Measurements from ENCODE around the gene MAP7D2. TPM values are rescaled to one million over a fixed set of nuclear protein-coding genes. Genes with fewer than 3 reads are reported as not detected.

The MAP7D2 gene
- polyA plus RNA-seq, 4 donors: 3.1 to 4.2 (median 3.4) TPM

DNA sequence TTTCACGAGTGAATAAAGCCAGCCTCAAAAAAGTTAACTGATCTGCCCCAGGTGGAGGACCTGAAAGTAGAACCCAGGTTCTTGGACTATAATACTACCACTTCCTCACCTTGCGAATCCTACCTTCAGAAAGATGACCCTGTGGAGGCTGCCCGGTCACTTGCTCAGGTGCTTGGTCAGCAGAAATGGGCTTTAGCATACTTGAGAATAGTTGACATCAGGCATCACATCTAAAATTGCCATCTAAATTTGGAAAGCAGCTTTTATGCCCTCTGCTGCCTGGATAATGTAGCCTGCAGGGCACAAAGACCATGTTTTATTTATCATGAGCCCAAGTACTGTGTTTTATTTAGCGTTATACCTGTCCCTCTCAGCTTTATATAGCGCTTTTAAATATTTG, 128.9 kb downstream of the MAP7D2 start:
- no peak for DNase-seq (ENCODE audit: low read depth in 4 of 4, low spot score in 3 of 4)

DNA sequence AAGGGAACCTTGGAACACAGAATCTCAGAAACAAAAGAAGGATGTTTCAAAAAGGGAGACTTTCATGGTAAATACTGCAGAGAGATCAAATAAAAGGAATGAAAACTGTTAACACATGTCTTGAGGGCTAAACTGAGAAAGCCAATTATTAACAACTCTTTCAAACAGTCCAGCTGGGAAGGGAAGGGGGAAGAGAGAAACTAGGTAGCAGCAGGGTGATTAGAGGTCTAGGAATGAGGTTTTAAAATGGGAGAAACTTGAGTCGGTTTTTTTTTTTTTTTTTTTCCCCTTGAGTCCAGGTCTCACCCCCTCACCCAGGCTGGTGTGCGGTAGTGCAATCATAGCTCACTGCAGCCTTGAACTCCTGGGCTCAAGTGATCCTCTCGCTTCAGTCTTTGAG, 130.2 kb downstream of the MAP7D2 start:
- DNase-seq (ENCODE audit: low read depth in 4 of 4, low spot score in 3 of 4): no peak

DNA sequence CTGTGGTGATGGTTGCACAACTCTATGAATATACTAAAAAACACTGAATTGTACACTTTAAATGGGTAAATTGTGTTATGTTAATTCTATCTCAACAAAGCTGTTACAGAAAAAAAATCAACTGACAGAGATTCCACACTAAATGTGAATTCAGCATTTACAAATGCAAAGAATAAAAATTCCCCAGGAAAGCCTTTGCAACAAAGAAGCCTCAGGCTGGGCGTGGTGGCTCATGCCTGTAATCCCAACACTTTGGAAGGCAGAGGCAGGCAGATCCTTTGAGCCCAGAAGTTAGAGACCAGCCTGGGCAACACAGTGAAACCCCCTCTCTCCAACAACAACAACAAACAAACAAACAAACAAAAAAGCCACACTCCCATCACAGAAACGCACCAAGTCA, 134.8 kb downstream of the MAP7D2 start:
- no peak for DNase-seq (ENCODE audit: low read depth in 4 of 4, low spot score in 3 of 4)

DNA sequence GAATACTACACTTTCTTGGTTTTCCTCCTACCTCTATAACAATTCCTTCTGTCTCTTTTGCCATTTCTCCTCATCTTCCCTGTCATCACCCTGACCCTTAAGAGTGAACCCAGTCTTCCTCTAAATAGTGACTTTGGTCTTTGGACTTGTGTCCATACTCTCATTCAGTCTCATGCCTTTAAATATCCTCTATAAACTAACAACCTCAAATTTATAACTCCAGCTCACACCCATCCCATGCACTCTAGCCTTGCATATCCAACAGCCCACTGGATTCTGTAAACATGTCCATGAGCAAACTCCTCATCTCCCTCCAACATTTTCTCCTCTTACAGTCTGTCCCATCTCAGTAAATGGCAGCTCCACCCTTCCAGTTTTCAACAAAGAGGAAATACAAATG, 140.9 kb downstream of the MAP7D2 start:
- DNase-seq (ENCODE audit: low read depth in 4 of 4, low spot score in 3 of 4): no peak

DNA sequence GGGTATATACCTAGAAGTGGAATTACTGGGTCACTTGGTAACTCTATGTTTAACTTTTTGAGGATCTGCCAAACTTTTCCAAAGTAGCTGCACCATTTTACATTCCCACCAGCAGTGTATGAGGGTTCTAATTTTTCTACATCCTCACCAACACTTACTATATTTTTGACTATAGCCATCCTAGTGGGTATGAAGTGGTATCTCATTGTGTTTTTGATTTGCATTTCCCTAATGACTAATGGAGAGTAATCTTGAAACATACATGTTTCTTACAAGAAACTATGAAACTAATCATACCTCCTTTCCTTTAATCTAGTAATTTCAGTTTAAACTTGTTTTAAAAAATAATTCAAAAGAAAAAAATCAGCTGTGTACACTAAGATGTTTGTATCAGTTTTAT, 143.7 kb downstream of the MAP7D2 start:
- no peak for DNase-seq (ENCODE audit: low read depth in 4 of 4, low spot score in 3 of 4)

DNA sequence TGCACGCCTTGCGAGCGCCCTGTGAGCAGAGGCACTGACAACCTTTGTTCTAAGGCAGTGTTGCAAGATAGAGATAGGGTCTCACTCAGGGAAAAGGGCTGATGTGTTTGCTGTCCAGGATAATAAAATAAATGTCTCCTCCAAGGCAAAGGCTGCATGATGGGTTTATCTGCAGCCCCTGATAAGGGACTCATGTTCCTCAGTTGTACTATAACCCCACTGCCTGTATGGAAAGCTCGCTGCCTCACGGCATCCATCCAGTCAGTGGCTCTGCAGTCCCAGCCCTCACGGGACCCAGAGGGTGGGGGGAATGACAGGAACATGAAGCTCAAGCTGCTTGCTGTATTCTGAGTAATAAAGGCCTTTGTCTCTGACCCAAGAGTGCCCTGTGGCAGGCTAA, 148.4 kb downstream of the MAP7D2 start:
- no peak for DNase-seq (ENCODE audit: low read depth in 4 of 4, low spot score in 3 of 4)

DNA sequence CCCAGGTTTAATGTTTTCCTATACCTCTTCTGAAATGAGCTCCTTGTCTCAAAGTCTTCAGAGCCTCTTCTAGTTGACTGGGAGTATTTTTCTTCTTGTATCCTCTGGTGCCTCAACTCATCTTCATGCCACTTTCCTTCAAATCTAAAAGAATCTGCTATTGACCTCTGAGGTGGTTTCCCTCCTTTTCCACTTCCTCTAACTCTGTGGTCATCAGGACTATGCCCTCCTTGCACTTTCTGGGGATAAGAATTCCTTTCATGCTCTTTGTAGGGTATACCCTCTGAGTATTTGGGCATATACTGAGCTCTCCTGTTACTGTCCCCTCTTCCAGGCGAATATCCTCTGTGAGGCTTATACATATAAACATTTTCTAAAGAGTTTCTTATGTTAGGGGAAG, 150.7 kb downstream of the MAP7D2 start:
- no peak for DNase-seq (ENCODE audit: low read depth in 4 of 4, low spot score in 3 of 4)

DNA sequence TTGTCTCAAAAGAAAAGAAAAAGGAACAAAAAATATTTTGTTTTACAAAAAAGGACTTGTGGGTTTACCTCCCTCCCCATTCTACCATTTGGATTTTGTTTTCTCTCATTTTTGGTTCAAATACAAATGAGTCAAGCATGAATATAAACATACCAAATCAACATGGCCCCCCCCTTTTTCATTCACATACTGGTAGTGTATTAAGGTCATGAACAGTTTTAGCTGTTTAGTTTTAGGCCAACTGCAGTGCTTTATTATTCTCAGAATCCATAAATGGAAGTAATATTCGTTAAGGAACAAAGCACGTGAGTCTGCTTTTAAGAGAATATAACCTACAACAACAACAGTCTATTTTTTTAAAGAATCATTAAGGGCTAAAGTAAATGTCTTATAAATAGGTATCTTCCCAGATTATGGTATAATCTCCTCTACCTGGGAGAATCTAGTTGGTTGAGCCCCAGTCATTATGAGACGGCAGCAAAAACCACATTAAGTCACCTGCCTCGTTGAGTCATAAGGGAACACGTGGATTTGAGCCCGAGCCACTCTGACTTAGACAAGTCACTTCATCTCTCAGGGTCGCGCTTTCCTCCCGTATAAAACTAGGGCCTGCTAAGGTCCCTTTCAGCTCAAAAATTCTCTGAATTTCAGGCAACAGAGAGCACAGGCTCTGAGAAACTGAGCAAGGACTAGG, 152.5 kb downstream of the MAP7D2 start:
- no peak for DNase-seq (ENCODE audit: low read depth in 4 of 4, low spot score in 3 of 4)

DNA sequence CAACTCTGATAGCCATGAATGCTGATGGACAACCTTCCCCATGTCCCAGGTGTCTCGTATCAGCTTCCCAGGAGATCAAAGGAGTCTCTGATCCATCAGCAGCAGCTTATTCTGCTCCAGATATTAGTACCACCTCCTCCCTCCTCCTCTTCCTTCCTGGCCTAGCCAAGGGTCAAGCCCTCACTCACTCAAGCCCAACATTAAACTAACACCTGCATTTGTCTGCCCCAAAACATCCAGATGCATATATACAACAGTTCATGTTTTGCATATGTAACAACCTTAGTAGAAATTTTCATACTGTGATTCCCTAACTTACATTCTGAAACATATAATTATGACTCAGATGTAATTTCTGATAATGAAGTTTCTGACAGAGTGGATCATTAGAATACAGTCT, 155.8 kb downstream of the MAP7D2 start:
- no peak for DNase-seq (ENCODE audit: low read depth in 4 of 4, low spot score in 3 of 4)

DNA sequence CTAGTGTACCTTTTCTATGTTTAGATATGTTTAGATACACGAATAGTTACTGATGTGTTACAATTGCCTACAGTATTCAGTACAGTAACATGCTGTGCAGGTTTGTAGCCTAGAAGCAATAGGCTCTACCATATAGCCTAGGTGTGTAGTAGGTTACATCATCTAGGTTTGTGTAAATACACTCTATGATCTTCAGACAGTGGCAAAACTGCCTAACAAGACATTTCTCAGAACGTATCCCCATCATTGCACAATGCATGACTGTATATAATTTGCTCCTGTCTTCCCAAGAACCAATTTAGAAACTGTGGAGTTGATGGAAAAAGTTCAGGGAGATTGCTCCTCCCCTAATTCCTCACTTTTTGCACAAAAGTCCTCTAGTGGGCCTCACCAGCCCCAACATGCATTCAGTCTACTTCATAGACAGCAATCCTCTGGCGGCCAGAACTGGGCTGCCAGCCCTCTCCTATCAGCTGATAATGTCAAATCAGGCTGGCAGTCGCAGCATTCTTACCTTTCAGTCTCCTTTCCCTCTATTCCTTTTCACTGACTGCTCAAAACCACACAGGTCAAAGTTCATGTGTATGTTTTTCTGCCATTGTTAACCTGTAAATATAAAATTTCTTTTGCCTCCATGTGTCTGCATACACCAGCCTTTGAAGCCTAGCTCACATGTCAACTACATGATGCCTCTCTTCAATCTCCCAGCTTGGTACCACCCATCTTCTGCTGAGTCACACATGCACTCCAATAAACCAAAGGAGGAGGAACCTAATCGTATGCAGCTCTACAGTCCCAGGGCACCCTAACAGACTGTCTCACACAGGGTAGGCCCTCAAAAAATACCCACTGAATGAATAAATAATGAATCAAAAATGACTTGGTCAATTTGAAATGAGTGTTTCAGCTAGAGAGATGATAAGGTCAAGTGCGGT, 157.9 kb downstream of the MAP7D2 start:
- DNase-seq (ENCODE audit: low read depth in 4 of 4, low spot score in 3 of 4): no peak

DNA sequence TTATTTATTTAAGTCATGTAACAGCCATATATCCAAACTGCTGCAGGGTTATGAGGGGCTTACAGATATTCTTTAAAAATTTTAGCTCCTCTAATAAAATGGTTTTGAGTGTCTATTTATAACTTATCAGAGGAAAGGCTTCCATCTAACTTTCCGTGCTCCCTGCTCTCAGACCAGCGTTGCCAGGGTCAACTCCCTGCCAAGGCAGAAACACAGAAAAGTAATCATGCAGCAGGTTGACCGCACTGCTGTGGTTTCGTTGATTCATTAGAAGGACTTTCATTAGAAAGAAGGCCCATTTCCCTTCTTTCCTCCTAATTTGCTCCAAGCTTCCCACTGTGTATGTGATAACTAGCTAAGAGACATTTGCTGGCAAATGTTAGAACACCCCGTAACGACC, 159.8 kb downstream of the MAP7D2 start:
- no peak for DNase-seq (ENCODE audit: low read depth in 4 of 4, low spot score in 3 of 4)

Other genes with a start within 250 kb of the MAP7D2 start
- gene SH3KBP1, start 229.3 kb downstream of the MAP7D2 start, polyA plus RNA-seq (ENCODE audit: insufficient read length in 4 of 4): 10 to 100 TPM; 32.8 to 46.7 (median 41.1) TPM
- 10 to 100 TPM; 10.5 to 16.0 (median 12.9) TPM for gene BCLAF3, start 125.8 kb downstream of the MAP7D2 start, polyA plus RNA-seq (ENCODE audit: insufficient read length in 4 of 4)
- 100 to 1,000 TPM in 3 of 4 donors, 10 to 100 TPM in 1; 95.9 to 131 (median 126) TPM for gene EIF1AX, start 24.9 kb upstream of the MAP7D2 start, polyA plus RNA-seq (ENCODE audit: insufficient read length in 4 of 4)
- gene RPS6KA3, start 150.0 kb upstream of the MAP7D2 start, polyA plus RNA-seq (ENCODE audit: insufficient read length in 4 of 4): 10 to 100 TPM; 27.0 to 35.8 (median 34.1) TPM

All from right renal pelvis (tissue), 4 donors.